HG03558 (cell line): ENCODE measurements around the gene LIMA1.
"Not testable (repeated sequence)": the region's sequence is repeated elsewhere in the genome, so short reads cannot be mapped to it uniquely, and the experiment has no call there.

Source experiments
- ATAC-seq: cut with Tn5 transposase; IDR thresholded peaks from one replicate; pipeline ENCODE4 v1.9.1; 2021; ENCODE audit warnings: moderate number of reproducible peaks; ENCODE audit not compliant: unreplicated experiment; ENCODE audit errors: extremely low read depth

LIMA1 gene

GRCh38 chr12:50221228-50222008 is 61.9 kb downstream of the LIMA1 start:
- no peak for ATAC-seq

GRCh38 chr12:50220363-50220995 is 62.8 kb downstream of the LIMA1 start:
- ATAC-seq = no peak

GRCh38 chr12:50219544-50219943 is 63.8 kb downstream of the LIMA1 start:
- no peak for ATAC-seq

GRCh38 chr12:50219001-50219400 is 64.3 kb downstream of the LIMA1 start:
- ATAC-seq = not testable (repeated sequence)

GRCh38 chr12:50218386-50218785 is 64.9 kb downstream of the LIMA1 start:
- no peak for ATAC-seq

GRCh38 chr12:50217202-50217601 is 66.1 kb downstream of the LIMA1 start:
- ATAC-seq = no peak

GRCh38 chr12:50215033-50215432 is 68.3 kb downstream of the LIMA1 start:
- ATAC-seq = no peak

GRCh38 chr12:50214018-50214417 is 69.3 kb downstream of the LIMA1 start:
- no peak for ATAC-seq

- ATAC-seq = no peak
Measured at GRCh38 chr12:50213439-50213838, 69.9 kb downstream of the LIMA1 start.

GRCh38 chr12:50212071-50212467 is 71.3 kb downstream of the LIMA1 start:
- no peak for ATAC-seq

- ATAC-seq = no peak
Measured at GRCh38 chr12:50211392-50212070, 71.8 kb downstream of the LIMA1 start.

- no peak for ATAC-seq
Measured at GRCh38 chr12:50207424-50207823, 75.9 kb downstream of the LIMA1 start.

- ATAC-seq = no peak
Measured at GRCh38 chr12:50205648-50206047, 77.7 kb downstream of the LIMA1 start.

- no peak for ATAC-seq
Measured at GRCh38 chr12:50203691-50204090, 79.6 kb downstream of the LIMA1 start.

GRCh38 chr12:50201987-50202521 is 81.3 kb downstream of the LIMA1 start:
- no peak for ATAC-seq

- no peak for ATAC-seq
Measured at GRCh38 chr12:50200552-50201273, 82.6 kb downstream of the LIMA1 start.

GRCh38 chr12:50198829-50199228 is 84.5 kb downstream of the LIMA1 start:
- ATAC-seq = no peak

- ATAC-seq = no peak
Measured at GRCh38 chr12:50197297-50197727, 86.0 kb downstream of the LIMA1 start.

- no peak for ATAC-seq
Measured at GRCh38 chr12:50196537-50196936, 86.8 kb downstream of the LIMA1 start.

GRCh38 chr12:50195832-50196231 is 87.5 kb downstream of the LIMA1 start:
- ATAC-seq = no peak
